Measurements from ENCODE around the gene AP2A2.
"Not testable (repeated sequence)": the region's sequence is repeated elsewhere in the genome, so short reads cannot be mapped to it uniquely, and the experiment has no call there.

Gene AP2A2

DNA sequence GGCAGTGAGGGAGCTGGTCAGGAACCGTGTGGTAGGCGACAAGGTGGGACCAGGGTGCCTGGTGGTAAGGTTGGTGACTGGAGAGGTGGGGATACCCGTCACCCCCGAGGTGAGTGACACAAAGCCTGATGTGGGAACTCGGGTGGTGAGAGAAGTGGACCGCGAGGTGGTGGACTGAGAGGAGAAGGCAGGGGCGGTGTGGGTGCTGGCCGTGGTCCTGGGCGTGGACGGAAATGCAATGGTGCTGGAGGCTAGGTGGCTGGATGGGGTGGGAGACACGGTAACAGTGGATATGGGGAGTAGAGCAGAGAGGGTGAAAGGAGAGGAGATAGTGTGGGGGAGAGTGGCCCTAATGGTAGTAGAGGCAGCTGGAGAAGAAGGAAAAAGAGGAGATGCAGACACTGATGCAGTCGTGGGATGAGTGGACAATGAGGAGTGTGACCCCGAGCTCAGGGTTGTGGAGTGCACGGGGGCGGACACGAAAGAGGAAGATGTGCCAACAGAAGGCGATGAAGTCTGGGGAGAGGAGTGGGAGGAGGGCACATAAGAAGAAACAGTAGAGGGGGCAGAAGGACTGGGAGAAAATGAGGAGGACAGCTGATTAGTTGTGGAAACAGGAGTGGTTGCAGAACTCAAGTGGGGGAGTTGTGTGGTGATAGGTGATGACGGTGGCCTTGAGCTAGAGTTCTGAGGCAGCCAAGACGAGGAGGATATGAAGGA lies 90.3 kb downstream of the AP2A2 start:
- DNase-seq (ENCODE audit: low read depth) = no peak

DNA sequence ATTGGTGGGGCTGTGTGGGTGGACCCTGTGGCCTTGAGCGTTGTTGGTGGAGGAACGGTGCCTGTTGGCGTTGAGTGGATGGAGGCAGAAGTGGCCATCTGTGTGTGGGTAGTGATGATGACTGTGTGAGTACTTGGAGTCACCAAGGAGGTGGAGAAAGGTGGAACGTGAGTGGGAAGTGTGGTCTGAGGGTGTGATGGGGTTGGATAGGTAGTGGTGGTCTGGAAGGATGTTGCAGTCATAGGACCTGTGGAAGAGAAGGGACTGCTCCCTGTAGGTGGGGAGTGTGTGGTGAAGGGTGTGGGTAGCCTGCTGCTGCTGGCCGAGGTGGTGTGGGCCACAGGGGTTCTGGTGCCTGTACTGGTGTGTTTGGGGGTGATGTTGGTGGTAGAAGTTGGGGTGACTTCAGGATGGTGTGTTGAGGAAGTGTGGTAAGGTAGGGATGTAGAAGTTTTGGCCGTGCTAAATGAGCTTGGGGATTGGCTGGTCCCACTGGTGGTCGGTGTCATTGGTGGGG lies 91.0 kb downstream of the AP2A2 start:
- not testable (repeated sequence) for DNase-seq (ENCODE audit: low read depth)

DNA sequence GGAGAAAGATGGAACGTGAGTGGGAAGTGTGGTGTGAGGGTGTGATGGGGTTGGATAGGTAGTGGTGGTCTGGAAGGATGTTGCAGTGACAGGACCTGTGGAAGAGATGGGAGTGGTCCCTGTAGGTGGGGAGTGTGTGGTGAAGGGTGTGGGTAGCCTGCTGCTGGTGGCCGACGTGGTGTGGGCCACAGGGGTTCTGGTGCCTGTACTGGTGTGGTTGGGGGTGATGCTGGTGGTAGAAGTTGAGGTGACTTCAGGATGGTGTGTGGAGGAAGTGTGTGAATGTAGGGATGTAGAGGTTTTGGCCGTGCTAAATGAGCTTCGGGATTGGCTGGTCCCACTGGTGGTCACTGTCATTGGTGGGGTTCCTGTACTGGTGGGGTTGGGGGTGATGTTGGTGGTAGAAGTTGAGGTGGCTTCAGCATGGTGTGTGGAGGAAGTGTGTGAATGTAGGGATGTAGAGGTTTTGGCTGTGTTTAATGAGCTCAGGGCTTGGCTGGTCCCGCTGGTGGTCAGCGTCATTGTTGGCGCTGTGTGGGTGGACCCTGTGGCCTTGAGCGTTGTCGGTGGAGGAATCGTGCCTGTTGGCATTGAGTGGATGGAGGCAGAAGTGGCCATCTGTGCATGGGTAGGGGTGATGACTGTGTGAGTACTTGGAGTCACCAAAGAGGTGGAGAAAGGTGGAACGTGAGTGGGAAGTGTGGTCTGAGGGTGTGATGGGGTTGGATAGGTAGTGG lies 91.8 kb downstream of the AP2A2 start:
- DNase-seq (ENCODE audit: low read depth) = no peak

DNA sequence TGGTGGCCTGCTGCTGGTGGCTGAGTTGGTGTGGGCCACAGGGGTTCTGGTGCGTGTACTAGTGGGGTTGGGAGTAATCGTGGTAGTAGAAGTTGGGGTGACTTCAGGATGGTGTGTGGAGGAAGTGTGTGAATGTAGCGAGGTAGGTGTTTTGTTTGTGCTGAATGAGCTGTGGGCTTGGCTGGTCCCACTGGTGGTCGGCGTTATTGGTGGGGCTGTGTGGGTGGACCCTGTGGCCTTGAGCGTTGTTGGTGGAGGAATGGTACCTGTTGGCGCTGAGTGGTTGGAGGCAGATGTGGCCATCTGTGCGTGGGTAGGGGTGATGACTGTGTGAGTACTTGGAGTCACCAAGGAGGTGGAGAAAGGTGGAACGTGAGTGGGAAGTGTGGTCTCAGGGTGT lies 92.4 kb downstream of the AP2A2 start:
- DNase-seq (ENCODE audit: low read depth) = no peak

DNA sequence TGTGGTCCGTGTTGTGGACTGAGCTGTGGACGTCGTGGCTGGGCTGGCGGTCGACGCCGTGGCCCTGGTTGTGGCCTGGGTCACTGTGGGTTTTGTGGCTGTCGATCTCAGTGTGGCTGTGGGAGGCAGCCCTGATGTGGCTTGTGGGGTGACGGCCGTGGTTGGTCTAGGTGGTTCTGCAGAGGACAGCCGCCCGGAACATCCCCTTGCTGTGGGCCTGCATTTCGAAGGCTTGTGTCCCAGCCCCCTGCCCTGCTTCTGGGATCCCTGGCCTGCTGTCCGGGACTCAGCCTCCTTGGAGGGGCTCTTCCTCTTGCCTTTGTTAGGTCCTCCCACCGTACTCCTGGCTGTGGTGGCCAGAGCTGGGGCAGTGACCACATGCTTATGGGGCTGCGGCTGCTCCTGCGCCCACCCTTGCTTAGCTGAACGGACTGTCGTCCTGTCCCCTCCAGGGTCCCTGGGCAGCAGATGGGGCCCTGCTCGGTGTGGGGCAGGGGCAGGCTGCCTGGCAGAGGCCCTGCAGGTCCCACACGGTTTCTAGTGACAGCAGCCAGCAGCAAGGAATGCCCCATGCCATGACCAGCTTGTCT lies 93.7 kb downstream of the AP2A2 start:
- DNase-seq (ENCODE audit: low read depth) = no peak

DNA sequence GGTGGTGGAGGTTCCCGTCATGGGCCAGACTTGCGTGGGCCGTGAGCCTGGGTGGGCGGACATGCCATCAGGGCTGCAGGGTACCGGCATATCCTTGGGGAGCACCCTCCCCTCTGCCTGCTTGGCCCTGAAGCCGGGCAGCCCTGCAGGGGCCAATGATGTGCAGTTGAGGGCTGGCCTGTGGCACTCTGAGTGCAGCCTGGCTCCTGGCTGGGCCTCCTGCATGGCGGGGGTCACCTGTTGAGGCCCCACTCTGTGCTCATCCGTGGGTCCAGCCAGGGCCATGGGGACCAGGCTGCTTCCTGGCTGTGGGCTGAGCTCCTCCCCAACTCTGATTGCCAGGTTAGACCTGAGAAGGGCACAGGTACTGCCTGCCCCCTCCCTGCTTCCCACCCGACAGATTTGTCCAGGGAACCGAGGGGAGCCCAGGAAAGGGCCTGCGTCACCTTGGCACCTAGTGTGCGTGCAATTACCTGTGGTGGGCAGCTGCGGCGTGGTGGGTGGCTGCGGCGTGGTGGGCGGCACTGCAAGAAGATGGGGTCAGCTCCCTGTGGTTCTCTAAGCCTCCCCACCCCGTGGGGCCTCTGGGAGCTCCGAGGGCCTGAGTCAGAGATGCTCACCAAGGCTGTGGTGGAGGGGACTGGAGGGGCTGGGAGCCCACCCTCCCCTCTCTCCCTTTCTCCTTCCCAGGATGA lies 94.7 kb downstream of the AP2A2 start:
- DNase-seq (ENCODE audit: low read depth) = no peak

DNA sequence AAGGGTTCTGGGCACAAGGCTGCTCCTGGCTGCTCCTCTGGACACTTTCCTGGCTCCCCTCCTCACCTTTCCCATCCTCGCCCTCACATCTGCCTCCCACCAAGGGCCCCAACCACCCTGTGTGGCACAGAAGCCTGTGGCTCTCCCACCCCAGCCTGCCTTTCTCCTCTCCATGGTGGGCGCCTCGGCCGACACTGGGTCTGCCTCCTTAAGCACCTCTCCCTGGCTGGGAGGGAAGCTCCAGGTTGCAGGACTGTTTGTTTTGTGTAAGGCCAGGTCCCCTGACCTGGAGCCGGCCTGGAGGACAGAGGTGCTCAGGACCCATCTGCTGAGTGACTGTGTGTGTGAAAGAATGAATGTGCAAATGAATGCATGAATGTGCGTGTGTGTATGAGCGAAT lies 96.7 kb downstream of the AP2A2 start:
- DNase-seq (ENCODE audit: low read depth) = no peak

DNA sequence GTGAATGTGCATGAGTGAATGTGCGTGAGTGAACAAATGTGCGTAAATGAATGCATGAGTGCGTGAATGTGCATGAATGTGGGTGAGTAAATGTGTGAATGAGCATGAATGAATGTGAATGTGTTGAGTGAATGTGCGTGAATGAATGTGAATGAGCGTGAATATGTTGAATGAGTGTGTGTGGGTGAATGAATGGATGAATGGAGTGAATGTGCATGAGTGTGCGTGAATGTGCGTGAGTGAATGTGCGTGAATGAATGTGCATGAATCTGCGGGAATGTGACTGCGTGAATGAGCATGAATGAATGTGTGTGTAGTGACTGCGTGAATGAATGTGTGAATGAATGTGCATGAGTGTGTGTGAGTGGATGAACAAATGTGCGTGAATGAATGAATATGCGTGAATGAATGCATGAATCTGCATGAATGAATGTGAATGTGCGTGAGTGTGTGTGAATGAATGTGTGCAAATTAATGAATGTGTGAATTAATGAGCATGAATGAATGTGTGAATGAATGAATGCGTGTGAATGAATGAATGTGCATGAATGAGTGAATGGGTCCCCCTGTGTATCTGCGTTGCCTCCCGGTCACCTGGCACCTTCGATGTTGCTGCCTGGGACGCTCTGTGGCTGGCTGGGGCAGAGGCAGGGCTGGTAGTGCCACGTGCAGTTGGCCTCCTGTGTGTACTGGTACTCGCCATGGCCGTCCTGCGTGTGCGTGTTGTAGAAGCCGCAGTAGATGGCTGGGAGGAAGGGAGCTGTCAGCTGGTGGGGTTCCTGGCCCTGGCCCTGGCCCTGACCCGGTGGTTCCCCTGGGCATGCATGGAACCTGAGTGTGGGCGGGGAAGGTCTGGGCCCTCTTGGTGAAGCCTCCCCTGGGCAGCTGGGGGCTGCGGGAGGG lies 97.5 kb downstream of the AP2A2 start:
- no peak for DNase-seq (ENCODE audit: low read depth)

DNA sequence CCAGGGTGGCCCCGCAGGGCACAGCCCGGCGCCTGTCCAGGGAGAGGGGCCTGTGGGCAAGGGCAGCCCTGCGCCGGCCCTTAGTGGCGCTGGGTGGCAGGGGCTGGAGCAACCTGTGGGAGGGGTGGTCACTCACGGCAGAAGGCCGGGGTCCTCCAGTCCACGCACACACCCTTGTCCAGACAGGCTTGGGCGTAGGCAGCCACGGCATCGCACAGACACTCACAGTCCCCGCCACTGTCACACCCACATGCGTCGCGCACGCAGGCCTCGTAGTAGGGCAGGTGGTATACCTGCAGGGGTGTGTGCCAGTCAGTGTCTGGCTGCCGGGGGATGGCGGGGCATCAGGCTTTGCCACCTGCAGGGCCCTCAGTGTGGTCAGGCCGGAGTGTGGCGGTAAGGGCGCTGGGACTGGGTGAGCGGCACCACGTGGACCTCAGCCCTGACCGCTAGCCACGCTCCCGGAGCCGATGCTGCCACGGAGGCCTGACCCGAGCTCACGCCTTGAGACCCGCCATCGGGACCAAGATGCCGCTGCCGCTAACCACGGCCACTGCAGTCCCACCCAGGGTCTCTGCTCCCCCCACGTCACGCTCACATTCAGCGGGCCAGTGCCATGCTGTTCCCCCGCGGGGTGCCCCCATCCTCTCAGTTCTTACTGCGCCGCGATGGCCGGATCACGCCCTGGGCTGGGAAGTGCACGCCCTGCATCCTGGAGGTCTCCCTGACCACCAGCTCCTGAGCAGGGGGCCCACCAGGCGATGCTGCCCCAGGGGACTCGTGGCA lies 98.3 kb downstream of the AP2A2 start:
- DNase-seq (ENCODE audit: low read depth) = no peak

DNA sequence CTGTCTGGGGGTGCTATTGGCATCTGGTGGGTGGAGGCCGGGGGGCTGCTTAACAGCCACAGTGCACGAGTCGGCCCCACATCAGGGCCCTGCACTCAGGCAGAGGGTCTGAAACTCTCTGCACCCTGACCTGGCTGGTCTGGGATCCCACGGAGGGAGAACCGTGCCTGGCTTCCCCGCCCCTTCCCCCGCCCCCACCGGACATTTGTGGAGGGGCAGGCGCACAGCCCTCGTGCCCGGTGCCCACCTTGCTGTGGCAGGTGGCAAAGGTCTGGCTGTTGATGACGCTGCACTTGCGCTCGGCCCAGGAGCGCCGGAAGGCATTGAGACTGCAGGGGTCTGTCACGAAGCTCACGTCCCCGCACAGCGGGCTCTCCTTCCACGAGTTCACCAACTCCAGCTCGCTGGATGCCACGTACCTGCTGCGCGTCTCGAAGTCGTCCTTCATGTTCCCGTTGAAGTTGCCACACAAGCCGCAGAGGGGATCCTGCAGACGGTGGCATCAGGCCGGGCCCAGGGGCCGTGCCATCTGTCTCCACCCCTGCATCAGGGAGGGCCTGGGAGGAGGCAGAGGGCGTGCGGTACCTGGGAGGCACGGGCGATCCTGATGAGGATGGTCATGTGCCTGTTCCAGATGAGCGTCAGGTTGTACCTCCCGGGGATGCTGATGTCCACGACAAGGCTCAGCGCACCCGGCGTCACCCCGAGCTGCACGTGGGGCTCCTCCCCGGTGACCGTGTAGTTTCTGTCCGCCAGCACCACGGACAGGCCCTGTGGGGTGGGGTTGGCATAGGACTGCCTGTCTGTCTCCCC lies 99.1 kb downstream of the AP2A2 start:
- DNase-seq (ENCODE audit: low read depth) = no peak

DNA sequence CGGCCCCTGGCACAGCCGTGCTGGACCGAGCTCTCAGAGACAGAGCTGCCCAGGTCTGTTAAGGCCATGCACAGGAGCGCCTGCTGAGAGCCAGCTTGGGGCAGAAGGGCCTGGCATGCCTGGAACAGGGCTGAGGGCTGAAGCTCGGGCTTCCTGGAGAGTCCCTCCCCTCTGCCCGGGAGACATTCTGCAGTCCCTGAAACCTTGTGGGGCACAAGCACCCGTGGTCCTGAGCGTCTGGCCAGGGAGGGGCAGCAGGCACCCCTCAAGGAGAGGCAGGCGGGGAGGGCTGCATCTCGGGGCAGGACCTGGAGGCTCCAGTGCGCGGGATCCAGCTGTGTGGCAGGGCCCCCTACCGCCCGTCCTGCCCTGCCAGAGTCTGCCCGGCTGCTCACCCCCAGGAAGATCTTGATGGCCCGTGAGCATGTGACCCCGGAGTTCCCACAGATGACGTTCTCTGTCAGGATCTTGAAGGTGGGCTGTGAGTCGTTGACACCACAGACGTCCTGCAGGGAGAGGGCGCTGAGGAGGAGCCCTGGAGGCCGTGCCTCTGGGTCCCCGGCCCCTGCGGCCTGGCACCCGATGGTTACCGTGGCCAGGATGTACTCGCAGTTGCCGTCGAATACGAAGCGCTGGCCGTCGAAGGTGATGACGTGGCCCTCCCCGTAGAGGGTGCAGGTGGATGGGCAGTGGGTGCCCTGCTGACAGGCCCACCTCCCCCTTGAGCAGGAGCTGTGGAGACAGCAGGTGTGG lies 99.9 kb downstream of the AP2A2 start:
- no peak for DNase-seq (ENCODE audit: low read depth)

DNA sequence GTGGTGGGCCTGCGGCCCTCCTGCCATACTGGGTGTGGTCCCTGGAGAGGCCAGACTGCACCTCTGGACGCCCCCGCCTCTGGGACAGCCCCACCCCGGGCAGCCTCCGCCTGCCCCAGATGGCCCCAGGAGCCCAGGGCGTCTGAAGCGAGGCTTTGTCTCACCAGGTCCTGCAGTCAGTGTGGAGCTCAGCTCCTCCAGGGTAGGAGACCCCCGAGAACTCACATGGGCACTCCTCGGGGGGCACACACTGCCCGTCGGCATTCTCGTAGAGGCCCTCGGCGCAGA lies 100.4 kb downstream of the AP2A2 start:
- DNase-seq (ENCODE audit: low read depth) = no peak

DNA sequence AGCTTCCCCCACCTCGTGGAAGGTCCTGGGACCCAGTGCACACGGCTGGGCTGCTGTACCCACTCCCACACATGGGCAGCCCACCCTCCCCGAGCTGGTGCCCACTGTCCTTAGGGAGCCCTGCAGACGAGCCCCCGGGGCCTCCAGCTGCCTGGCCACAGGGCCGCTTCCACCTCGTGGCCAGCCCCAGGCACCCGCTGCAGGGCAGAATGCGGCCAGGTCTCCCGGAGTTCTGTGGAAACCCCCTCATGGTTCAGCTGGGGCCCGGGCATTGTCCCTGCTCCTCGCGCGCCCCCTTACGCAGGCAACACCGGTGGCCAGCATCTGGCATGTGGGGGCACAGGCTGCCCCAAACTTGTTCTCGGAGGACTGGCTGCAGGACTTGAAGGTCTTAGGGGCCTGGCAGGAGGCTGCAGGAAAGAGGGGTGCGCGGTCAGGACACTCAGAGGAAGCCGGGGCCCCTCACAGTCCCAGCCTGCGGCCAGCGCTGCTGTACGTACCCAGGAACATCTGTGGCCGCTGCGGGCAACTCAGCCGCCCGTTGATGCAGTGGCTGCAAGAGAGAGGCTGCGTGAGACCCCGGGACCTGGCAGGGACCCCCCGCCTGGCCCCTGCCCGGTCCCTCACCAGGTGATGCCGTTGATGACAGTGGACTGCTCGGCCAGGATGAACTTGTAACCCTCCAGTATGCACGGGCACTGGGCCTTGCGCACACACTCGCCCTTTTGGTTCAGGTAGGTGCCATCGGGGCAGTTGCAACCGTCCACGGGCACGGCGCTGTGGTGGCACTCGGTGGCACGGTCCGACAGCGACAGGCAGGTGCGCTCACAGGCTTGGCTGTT lies 101.2 kb downstream of the AP2A2 start:
- DNase-seq (ENCODE audit: low read depth) = no peak

DNA sequence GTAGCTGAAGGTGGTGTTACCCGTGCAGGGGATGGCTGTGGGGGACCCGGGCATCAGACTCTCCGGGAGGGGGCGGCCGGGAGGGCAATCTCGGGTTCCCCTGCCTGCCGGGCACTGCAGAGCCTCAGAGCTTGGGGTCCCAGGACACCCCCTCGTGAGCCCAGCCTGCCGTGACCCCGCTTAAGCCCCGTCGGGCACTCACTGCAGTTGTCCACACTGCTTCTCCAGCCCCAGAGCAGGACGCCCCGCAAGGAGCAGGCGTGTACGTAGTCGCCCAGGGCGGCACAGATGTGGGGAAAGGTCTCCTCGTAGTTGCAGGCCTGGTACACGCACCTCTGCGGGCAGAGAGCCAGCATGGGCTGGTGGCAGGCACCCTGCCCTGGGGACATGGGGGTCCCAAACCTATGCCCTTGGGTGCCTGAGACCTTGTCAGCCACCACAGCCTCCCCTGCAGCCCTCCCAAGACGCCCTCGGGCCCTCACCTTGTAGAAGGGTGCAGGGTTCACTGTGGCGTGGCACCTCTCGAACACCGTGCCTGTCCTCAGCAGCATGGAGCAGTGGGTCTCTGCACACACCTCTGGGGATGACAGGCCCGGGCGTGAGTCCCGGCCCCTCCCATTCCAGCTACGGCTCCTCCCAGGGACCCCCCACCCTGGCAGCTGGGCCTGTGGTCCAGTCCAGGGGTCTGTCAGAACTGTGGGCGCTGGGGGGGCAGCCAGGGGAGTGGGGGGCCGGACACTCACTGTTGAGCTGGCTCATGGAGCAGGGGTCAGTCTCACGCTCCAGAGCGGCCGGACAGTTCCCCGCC lies 102.0 kb downstream of the AP2A2 start:
- no peak for DNase-seq (ENCODE audit: low read depth)

DNA sequence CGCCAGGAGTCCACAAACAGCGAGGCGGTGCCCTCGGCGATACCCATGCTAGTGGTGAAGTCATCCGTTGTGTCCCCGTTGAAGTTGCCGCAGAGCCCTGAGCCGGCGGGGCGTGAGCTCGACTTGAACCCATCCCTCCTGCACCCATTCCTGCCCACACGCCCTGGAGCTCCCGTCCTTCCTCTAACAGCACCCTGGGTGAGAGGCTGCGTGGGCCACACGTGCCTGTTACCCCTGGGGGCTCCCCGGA lies 102.5 kb downstream of the AP2A2 start:
- no peak for DNase-seq (ENCODE audit: low read depth)

DNA sequence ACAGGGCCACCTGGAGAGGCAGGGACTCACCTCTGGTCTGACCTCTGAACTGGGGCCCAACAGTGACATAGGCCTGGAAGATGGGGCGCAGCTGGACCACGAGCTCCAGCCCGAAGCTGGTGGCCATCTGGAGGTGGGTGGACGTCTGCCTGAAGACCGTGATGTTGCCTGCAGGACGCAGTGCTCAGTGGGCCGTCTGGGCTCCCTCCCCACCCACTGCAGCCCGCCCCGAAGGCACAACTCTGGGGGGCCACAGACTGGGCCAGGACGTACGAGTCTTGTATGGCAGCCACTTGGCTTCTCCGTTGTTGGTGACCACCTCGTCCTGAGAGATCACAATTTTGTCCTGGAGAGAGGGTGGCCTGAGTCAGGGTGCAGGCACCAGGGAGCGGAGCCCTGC lies 102.9 kb downstream of the AP2A2 start:
- no peak for DNase-seq (ENCODE audit: low read depth)

DNA sequence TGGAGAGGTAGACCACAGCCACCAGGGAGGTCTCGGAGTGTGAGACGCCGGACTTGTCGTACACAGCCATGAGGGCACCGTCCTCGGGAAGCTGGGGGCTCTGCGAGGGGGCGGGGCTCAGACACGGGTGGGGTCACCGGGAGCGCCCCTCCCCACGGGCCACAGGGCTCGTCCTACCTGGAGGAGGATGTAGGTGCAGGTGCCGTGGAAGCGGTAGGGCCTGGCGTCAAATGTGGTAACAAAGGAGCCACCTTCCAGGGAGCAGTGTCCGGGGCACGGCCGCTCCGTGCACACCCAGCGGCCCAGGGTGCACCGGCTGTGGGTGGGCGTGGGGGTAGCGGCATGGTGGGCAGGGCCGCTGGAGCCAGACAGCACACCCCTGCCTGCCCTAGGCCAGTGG lies 103.4 kb downstream of the AP2A2 start:
- DNase-seq (ENCODE audit: low read depth) = no peak

DNA sequence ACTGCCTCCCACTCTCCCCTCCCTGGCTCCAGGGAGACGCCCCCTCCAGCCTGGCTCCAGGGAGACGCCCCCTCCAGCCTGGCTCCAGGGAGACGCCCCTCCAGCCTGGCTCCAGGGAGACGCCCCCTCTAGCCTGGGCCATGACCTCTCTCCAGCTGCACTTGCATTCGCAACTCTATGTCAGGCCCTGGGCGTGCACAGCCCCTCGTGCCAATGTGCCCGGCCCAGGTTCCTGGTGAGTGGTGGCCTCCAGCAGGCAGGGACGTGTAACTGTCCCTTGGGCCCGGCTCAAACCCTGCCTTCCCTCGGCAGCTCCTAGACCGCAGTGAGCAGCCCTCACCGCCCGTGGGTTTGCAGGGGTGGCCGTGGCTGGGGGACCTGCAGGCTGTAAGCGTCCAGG lies 104.0 kb downstream of the AP2A2 start:
- DNase-seq (ENCODE audit: low read depth) = no peak

Data from CMK (cell line).